Sigmoid colon (tissue), 7 donors: ENCODE measurements around the gene UST. TPM values are rescaled to one million over a fixed set of nuclear protein-coding genes. Genes with fewer than 3 reads are reported as not detected.
A peak's percentile ranks its signal among the peaks of the same experiment; 100 is the strongest.

Experiments used
- DNase-seq: peaks from one replicate; pipeline ENCODE4 v3.0.0-alpha.2; 2019
- H3K27ac ChIP-seq, 4 donors: fragments of 200-600 bp; sonication (generic); one replicate each; pipeline ENCODE4 v1.5.1; 2016 to 2019; ENCODE audit warnings: mild to moderate bottlenecking in 1 of 4
- H3K27me3 ChIP-seq, 3 donors: fragments of 200-600 bp; sonication (generic); one replicate each; pipeline ENCODE4 v1.5.1; 2019; ENCODE audit warnings: mild to moderate bottlenecking in 1 of 3
- H3K36me3 ChIP-seq, 4 donors: fragments of 200-600 bp; sonication (generic); one replicate each; pipeline ENCODE4 v1.5.1; 2016 to 2019
- H3K4me1 ChIP-seq, 4 donors: fragments of 200-600 bp; sonication (generic); one replicate each; pipeline ENCODE4 v1.5.1; 2017 to 2019
- H3K4me3 ChIP-seq, 4 donors: fragments of 200-600 bp; sonication (generic); one replicate each; pipeline ENCODE4 v1.5.1; 2017 to 2019; ENCODE audit warnings: mild to moderate bottlenecking in 2 of 4, moderate library complexity in 1 of 4
- H3K9me3 ChIP-seq, 4 donors: fragments of 200-600 bp in 3 of 4; sonication (generic) in 3 of 4; one replicate each; pipeline versions ENCODE4 v1.5.1 to v1.6.1; 2013 to 2019
- EP300 ChIP-seq, 4 donors: sonication (generic); formaldehyde crosslinking; IDR thresholded peaks; one replicate each; pipeline ENCODE4 v1.6.1; 2017; ENCODE audit warnings: antibody characterized with exemption in 4 of 4
- POLR2A ChIP-seq, 2 donors: fragments of 450-650 bp; IDR thresholded peaks; one replicate each; pipeline ENCODE4 v1.6.1; 2016; ENCODE audit warnings: antibody characterized with exemption in 2 of 2, mild to moderate bottlenecking in 2 of 2, moderate library complexity in 2 of 2
- POLR2AphosphoS5 ChIP-seq, 4 donors: sonication (generic); formaldehyde crosslinking; IDR thresholded peaks; one replicate each; pipeline ENCODE4 v1.6.1; 2017; ENCODE audit warnings: antibody characterized with exemption in 4 of 4
- WGBS, 2 donors: extraction: QIAGEN DNeasy Blood & Tissue Kit; methylation state at CpG; one replicate each; pipeline ENCODE4 v1.1.7; 2013; 5-methylcytosine and 5-hydroxymethylcytosine counted together
- intact Hi-C: fragments of 100-400 bp; cut with DNase I; formaldehyde crosslinking; loops from one replicate; pipeline ENCODE4 v1.15.1; 2023
- polyA plus RNA-seq, 3 donors: library from polyadenylated mRNA; stranded (reverse); fragments of 200-250 nt; gene quantifications; one replicate each; pipeline ENCODE4 v1.2.3, GENCODE V29; 2013
- total RNA-seq, 4 donors: library from RNA; depleted of rRNA; stranded (reverse); fragments of >200 nt; gene quantifications; one replicate each; pipeline ENCODE4 v1.1.0, GENCODE V29; 2016
- TF ChIP-seq, protein P1 (sequence below), 4 experiments: fragments of 450-650 bp in 3 of 4; fragments of 200-600 bp in 1 of 4; IDR thresholded peaks; one replicate each; pipeline ENCODE4 v1.5.1; 2016 to 2019; ENCODE audit warnings: antibody characterized with exemption in 4 of 4, mild to moderate bottlenecking in 3 of 4, moderate library complexity in 2 of 4
- donor health status: healthy with polysubstance abuse.
- donor health status: Bipolar disorder and iron deficiency.
- donor health status: healthy.

Gene UST
- total and polyA plus RNA-seq, 7 donors = 0.46 to 35.2 (median 21.8) TPM

DNA sequence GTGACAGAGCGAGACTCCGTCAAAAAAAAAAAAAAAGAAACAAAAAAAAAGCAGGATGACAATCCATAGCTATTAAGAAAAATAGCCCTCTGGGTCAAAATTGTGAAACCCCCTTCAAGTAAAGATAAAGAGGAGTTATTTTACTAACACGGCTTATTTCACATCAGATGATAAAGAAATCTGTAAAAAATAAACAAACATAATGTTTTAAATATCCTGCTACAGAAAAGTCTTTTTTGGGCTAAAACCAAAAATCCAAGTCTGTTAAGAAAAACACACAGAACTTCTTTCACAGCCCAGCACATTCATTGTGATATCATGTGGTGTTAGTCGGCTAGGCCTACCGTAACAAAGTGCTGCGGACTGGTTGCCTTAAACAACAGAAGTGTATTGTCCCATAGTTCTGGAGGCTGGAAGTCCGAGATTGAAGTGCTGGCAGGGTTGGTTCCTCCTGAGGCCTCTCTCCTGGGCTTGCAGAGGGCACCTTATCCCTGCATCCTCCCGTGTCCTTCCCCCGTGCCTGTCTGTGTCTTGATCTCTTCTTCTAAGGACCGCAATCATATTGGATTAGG, 331.5 kb downstream of the UST start:
- WGBS, 2 donors = 94 to 97% methylated on average over 10 of the region's 10 CpGs
- H3K4me1 ChIP-seq = peaks cover 0 to 63% (median 42%) of the 10 kb centered on the region in 4 donors
- intact Hi-C loops = no loop called here

GRCh38 chr6:149079456-149079855, 332.6 kb downstream of the UST start:
- DNase-seq = no peak
- no peak overlapping the region for H3K4me3 ChIP-seq
- intact Hi-C loops = no loop called here
- H3K9me3 ChIP-seq = no peaks in the 10 kb centered on the region
- TF ChIP-seq EP300 (IDR thresholded peaks at IDR 0.05) = no peak
- TF ChIP-seq POLR2AphosphoS5 (IDR thresholded peaks at IDR 0.05) = no peak
- TF ChIP-seq POLR2A (IDR thresholded peaks at IDR 0.05) = no peak
- H3K36me3 ChIP-seq = peaks cover 0 to 5% (median 0%) of the 10 kb centered on the region in 4 donors
- 38 to 71% methylated on average over 2 of the region's 2 CpGs for WGBS, 2 donors
- H3K27me3 ChIP-seq = no peaks in the 10 kb centered on the region
- H3K4me1 ChIP-seq = peaks cover 0 to 63% (median 42%) of the 10 kb centered on the region in 4 donors
- H3K27ac ChIP-seq = peak overlapping the region; percentile 60 to 83 (median 77)

More for the DNA sequence above, 331.5 kb downstream of the UST start:
- Histone ChIP-seq H3K36me3 (peaks cover 0 to 8% (median 0%) of the 10 kb centered on the region in 4 donors), H3K27me3 (no peaks in the 10 kb centered on the region), H3K4me3 (no peak overlapping the region), H3K27ac (peak overlapping the region in 2 of 4 donors; percentile 79 to 83), H3K9me3 (no peaks in the 10 kb centered on the region)
- DNase-seq = no peak
- TF ChIP-seq, protein P1, sequence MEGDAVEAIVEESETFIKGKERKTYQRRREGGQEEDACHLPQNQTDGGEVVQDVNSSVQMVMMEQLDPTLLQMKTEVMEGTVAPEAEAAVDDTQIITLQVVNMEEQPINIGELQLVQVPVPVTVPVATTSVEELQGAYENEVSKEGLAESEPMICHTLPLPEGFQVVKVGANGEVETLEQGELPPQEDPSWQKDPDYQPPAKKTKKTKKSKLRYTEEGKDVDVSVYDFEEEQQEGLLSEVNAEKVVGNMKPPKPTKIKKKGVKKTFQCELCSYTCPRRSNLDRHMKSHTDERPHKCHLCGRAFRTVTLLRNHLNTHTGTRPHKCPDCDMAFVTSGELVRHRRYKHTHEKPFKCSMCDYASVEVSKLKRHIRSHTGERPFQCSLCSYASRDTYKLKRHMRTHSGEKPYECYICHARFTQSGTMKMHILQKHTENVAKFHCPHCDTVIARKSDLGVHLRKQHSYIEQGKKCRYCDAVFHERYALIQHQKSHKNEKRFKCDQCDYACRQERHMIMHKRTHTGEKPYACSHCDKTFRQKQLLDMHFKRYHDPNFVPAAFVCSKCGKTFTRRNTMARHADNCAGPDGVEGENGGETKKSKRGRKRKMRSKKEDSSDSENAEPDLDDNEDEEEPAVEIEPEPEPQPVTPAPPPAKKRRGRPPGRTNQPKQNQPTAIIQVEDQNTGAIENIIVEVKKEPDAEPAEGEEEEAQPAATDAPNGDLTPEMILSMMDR (IDR thresholded peaks at IDR 0.05) = no peak
- no peak for TF ChIP-seq POLR2AphosphoS5 (IDR thresholded peaks at IDR 0.05)
- no peak for TF ChIP-seq EP300 (IDR thresholded peaks at IDR 0.05)
- TF ChIP-seq POLR2A (IDR thresholded peaks at IDR 0.05) = no peak

DNA sequence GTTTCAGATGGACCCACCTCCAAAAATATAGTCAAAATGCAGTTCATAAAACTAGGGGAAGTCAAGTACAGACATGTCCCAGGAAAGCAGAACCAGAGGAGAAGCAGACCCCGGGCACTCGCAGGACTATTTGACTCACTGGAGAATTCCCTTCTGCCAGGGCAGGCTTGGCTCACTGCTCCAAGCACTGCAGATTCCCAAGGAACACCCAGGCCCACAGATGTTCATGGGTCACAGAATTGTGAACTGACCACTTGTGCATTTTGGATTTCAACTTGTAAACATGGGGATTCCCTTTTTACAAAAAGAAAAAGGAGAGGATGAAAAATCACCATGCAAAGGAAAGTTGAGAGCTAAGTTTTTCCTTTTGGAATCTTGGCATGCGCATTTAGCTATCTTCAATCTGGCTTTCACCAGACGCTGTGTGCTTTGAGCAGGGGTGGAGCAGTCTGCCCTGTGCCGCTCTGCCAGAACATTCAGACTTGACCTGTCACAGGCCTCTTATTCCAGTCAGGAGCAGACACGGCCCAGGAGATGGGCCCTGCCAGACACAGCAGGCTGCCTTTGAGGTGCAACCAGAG, 333.2 kb downstream of the UST start:
- 68 to 72% methylated on average over 6 of the region's 6 CpGs for WGBS, 2 donors
- H3K27ac ChIP-seq = peak overlapping the region; percentile 60 to 83 (median 77)
- intact Hi-C loops = loop anchor here (2.0 to 5.0 kb wide), 4 partner anchors 51 to 437 kb away; partner anchors contain the start of gene TAB2
- DNase-seq = peak; percentile 89
- peaks cover 0 to 63% (median 42%) of the 10 kb centered on the region in 4 donors for H3K4me1 ChIP-seq
- H3K36me3 ChIP-seq = no peaks in the 10 kb centered on the region
- no peaks in the 10 kb centered on the region for H3K27me3 ChIP-seq
- no peak overlapping the region for H3K4me3 ChIP-seq
- TF ChIP-seq POLR2A (IDR thresholded peaks at IDR 0.05) (no peak), POLR2AphosphoS5 (IDR thresholded peaks at IDR 0.05) (peak in 3 of 4 donors; percentile 42 to 66 (median 58))
- H3K9me3 ChIP-seq = no peaks in the 10 kb centered on the region

DNA sequence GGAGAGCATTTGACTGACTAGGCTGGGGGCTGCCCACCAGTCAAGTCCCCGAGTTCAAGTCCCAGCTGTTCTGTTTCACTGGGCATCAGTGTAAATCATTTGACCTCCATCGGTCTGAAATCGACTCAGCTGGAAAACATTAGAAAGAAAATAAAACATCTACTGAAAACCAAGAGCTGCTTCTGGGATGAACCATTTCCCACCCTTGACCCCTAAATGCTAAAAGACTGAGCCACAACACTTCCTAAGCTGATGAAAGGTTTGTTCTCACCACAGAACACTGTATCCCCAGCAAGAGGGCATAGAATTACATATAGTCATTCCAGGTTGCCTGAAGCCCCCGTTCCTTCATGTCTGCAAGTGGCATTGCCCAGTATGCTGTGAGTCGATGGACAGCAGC, 333.7 kb downstream of the UST start:
- 86 to 87% methylated on average over 5 of the region's 5 CpGs for WGBS, 2 donors
- H3K4me3 ChIP-seq = no peak overlapping the region
- H3K36me3 ChIP-seq = no peaks in the 10 kb centered on the region
- H3K27me3 ChIP-seq = no peaks in the 10 kb centered on the region
- intact Hi-C loops = loop anchor here (2.0 to 5.0 kb wide), 4 partner anchors 52 to 437 kb away; partner anchors contain the start of gene TAB2
- peaks cover 0 to 60% (median 41%) of the 10 kb centered on the region in 4 donors for H3K4me1 ChIP-seq
- no peak for DNase-seq
- H3K27ac ChIP-seq = peak overlapping the region; percentile 60 to 83 (median 77)
- no peaks in the 10 kb centered on the region for H3K9me3 ChIP-seq
- TF ChIP-seq POLR2AphosphoS5 (IDR thresholded peaks at IDR 0.05) (no peak), POLR2A (IDR thresholded peaks at IDR 0.05) (no peak), EP300 (IDR thresholded peaks at IDR 0.05) (no peak)
- TF ChIP-seq, protein P1 (IDR thresholded peaks at IDR 0.05) = no peak

DNA sequence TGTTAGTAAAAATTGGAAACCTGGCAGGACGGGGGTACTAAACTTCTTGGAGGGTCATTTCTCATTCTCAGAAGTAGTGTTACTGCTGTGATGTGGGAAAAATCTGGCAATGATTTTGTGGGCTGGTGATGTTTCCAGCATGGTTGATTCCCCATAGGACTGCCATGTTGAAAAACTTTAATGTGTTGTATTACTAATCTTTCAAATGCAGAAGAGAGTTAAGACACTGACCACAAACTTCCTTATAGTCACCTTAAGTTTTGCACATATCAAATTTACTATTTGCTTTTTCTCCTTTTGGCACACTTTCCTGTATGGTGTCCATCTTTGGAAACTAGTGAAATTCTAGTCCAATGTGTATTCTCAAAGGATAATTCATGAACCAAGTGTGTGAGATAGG, 334.5 kb downstream of the UST start:
- H3K27ac ChIP-seq = peak overlapping the region in 3 of 4 donors; percentile 75 to 83 (median 79)
- peaks cover 0 to 53% (median 34%) of the 10 kb centered on the region in 4 donors for H3K4me1 ChIP-seq
- WGBS, 2 donors = 95% methylated on average over 1 of the region's 1 CpG
- no peaks in the 10 kb centered on the region for H3K9me3 ChIP-seq
- no peak overlapping the region for H3K4me3 ChIP-seq
- no peaks in the 10 kb centered on the region for H3K36me3 ChIP-seq
- TF ChIP-seq EP300 (IDR thresholded peaks at IDR 0.05) (no peak), POLR2AphosphoS5 (IDR thresholded peaks at IDR 0.05) (no peak), POLR2A (IDR thresholded peaks at IDR 0.05) (no peak)
- TF ChIP-seq, protein P1 (IDR thresholded peaks at IDR 0.05) = no peak
- DNase-seq = no peak
- intact Hi-C loops = loop anchor here (2.0 to 5.0 kb wide), 4 partner anchors 52 to 436 kb away; partner anchors contain the start of gene TAB2
- no peaks in the 10 kb centered on the region for H3K27me3 ChIP-seq
